ENCODE results near the gene UNC79. TPM values are rescaled to one million over a fixed set of nuclear protein-coding genes. Genes with fewer than 3 reads are reported as not detected.

Gene UNC79
- total RNA-seq, 4 donors from 2014 or later: 0.33 to 0.73 (median 0.51) TPM

GRCh38 chr14:93536945-93537344 is 106.2 kb downstream of the UNC79 start:
- ATAC-seq (no peak), DNase-seq (no peak)
- no peak overlapping the region for H3K4me3 ChIP-seq
- TF ChIP-seq POLR2A (IDR thresholded peaks at IDR 0.05) (no peak), CTCF (IDR thresholded peaks at IDR 0.05 in 4 of 5, conservative IDR thresholded peaks at IDR 0.05 in 1 of 5) (no peak)
- H3K36me3 ChIP-seq: no peaks in the 10 kb centered on the region
- no peaks in the 10 kb centered on the region for H3K27me3 ChIP-seq
- no peak overlapping the region for H3K27ac ChIP-seq
- intact Hi-C loops (cut with DNase I; ENCODE audit: low total_unique reads) (no loop called here), in situ Hi-C loops (cut with MboI; ENCODE audit: low sequenced_read_pairs in 4 of 4) (no loop called here)
- H3K4me1 ChIP-seq: no peaks in the 10 kb centered on the region
- no peaks in the 10 kb centered on the region for H3K9me3 ChIP-seq

- H3K4me3 ChIP-seq: no peak overlapping the region
- in situ Hi-C loops (cut with MboI; ENCODE audit: low sequenced_read_pairs in 4 of 4): no loop called here
- no peak for DNase-seq
- no peaks in the 10 kb centered on the region for H3K9me3 ChIP-seq
- H3K27me3 ChIP-seq: no peaks in the 10 kb centered on the region
- H3K4me1 ChIP-seq: no peaks in the 10 kb centered on the region
- TF ChIP-seq CTCF (IDR thresholded peaks at IDR 0.05 in 4 of 5, conservative IDR thresholded peaks at IDR 0.05 in 1 of 5) (no peak), POLR2A (IDR thresholded peaks at IDR 0.05) (no peak)
- intact Hi-C loops (cut with DNase I; ENCODE audit: low total_unique reads): no loop called here
- ATAC-seq: no peak
- no peak overlapping the region for H3K27ac ChIP-seq
- no peaks in the 10 kb centered on the region for H3K36me3 ChIP-seq
Measured at GRCh38 chr14:93537951-93538350, 107.2 kb downstream of the UNC79 start.

- DNase-seq (no peak), ATAC-seq (no peak)
- Histone ChIP-seq H3K4me1 (no peaks in the 10 kb centered on the region), H3K36me3 (no peaks in the 10 kb centered on the region), H3K27me3 (no peaks in the 10 kb centered on the region), H3K9me3 (no peaks in the 10 kb centered on the region), H3K27ac (no peak overlapping the region), H3K4me3 (no peak overlapping the region)
- TF ChIP-seq POLR2A (IDR thresholded peaks at IDR 0.05) (no peak), CTCF (IDR thresholded peaks at IDR 0.05 in 4 of 5, conservative IDR thresholded peaks at IDR 0.05 in 1 of 5) (no peak)
- intact Hi-C loops (cut with DNase I; ENCODE audit: low total_unique reads) (no loop called here), in situ Hi-C loops (cut with MboI; ENCODE audit: low sequenced_read_pairs in 4 of 4) (no loop called here)
Measured at GRCh38 chr14:93538413-93538812, 107.7 kb downstream of the UNC79 start.

- TF ChIP-seq POLR2A (IDR thresholded peaks at IDR 0.05) (no peak), CTCF (IDR thresholded peaks at IDR 0.05 in 4 of 5, conservative IDR thresholded peaks at IDR 0.05 in 1 of 5) (no peak)
- ATAC-seq (no peak), DNase-seq (no peak)
- intact Hi-C loops (cut with DNase I; ENCODE audit: low total_unique reads) (no loop called here), in situ Hi-C loops (cut with MboI; ENCODE audit: low sequenced_read_pairs in 4 of 4) (no loop called here)
- H3K27ac ChIP-seq: no peak overlapping the region
- no peak overlapping the region for H3K4me3 ChIP-seq
- no peaks in the 10 kb centered on the region for H3K36me3 ChIP-seq
- H3K9me3 ChIP-seq: no peaks in the 10 kb centered on the region
- H3K27me3 ChIP-seq: no peaks in the 10 kb centered on the region
- H3K4me1 ChIP-seq: no peaks in the 10 kb centered on the region
Measured at GRCh38 chr14:93540235-93540634, 109.5 kb downstream of the UNC79 start.

GRCh38 chr14:93543766-93544165 is 113.0 kb downstream of the UNC79 start:
- ATAC-seq (no peak), DNase-seq (no peak)
- intact Hi-C loops (cut with DNase I; ENCODE audit: low total_unique reads): no loop called here
- no peak overlapping the region for H3K27ac ChIP-seq
- H3K9me3 ChIP-seq: no peaks in the 10 kb centered on the region
- H3K4me3 ChIP-seq: no peak overlapping the region
- H3K27me3 ChIP-seq: no peaks in the 10 kb centered on the region
- no peaks in the 10 kb centered on the region for H3K36me3 ChIP-seq
- in situ Hi-C loops (cut with MboI; ENCODE audit: low sequenced_read_pairs in 4 of 4): no loop called here
- TF ChIP-seq CTCF (IDR thresholded peaks at IDR 0.05 in 4 of 5, conservative IDR thresholded peaks at IDR 0.05 in 1 of 5) (no peak), POLR2A (IDR thresholded peaks at IDR 0.05) (no peak)
- H3K4me1 ChIP-seq: no peaks in the 10 kb centered on the region

All from gastrocnemius medialis (tissue), 4 donors.